ENCODE results near the gene EIF4G3.

- no peak for TF ChIP-seq POLR2AphosphoS5 (IDR thresholded peaks at IDR 0.05; ENCODE audit: low read depth, low read length)
- no peak for TF ChIP-seq GABPA (IDR thresholded peaks at IDR 0.05; ENCODE audit: low read depth)
- no peak for TF ChIP-seq CTCF (IDR thresholded peaks at IDR 0.05)
- no peak for TF ChIP-seq MXI1 (IDR thresholded peaks at IDR 0.05; ENCODE audit: low read depth, low read length)
- TF ChIP-seq FOXM1 (IDR thresholded peaks at IDR 0.05; ENCODE audit: low read depth) = no peak
- no peak for TF ChIP-seq TAF1 (IDR thresholded peaks at IDR 0.05; ENCODE audit: borderline replicate concordance, low read depth, low read length)
- TF ChIP-seq REST (IDR thresholded peaks at IDR 0.05; ENCODE audit: low read depth, low read length) = no peak
- TF ChIP-seq USF2 (IDR thresholded peaks at IDR 0.05; ENCODE audit: borderline replicate concordance, low read depth, low read length) = no peak
- no peak for TF ChIP-seq PBX3 (IDR thresholded peaks at IDR 0.05)
- no peak for TF ChIP-seq SIN3A (IDR thresholded peaks at IDR 0.05; ENCODE audit: borderline replicate concordance, low read depth, low read length)
- TF ChIP-seq EZH2phosphoT487 (IDR thresholded peaks at IDR 0.05; ENCODE audit: borderline replicate concordance, low read depth) = no peak
Measured at GRCh38 chr1:21077085-21077484, 99.6 kb downstream of the EIF4G3 start.
